COR-L47 (cell line): ENCODE data around the gene RGS10.

Experiments used
- DNase-seq: peaks from one replicate; lab custom pipeline; 2025; lab: John Stamatoyannopoulos, UW

RGS10 gene

DNA sequence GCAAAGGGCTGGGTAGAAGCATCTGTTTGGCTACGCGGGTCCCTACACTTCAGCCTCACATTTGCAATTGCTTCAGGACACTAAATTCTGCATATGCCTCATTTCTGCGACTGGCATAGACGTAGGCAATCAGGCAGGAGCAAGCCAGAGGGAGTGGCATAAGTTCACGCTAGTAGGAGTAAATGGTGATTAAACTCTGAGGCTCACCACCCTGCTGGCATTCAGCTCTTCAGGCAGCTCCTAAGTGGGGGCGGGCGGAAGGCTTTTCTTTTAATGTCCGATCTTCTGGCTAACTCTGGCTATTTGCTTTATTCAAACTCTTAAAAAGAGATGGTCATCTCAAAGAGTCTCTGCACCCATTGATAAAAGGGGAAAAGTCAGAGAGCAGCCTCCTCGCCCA lies 45.3 kb downstream of the RGS10 start:
- DNase-seq, result no peak

DNA sequence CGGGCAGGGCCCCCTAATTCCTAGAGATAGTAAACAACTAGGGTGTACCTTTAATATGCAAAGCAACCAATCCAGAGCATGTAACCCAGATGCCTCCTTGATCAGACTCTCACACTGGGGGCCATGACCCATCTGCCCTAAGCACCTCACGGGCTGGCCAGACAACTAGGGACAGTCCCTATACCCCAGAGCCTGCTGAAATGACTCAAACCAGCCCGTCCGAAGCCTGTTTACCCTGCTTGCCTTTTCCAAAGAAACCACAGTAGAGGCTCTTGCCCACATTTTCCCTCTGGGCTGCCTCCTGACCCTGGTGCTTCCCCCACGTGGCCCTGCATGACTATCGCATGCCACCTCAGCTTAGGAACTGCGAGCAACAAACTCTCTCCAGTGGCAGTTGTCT lies 46.2 kb downstream of the RGS10 start:
- no peak for DNase-seq

DNA sequence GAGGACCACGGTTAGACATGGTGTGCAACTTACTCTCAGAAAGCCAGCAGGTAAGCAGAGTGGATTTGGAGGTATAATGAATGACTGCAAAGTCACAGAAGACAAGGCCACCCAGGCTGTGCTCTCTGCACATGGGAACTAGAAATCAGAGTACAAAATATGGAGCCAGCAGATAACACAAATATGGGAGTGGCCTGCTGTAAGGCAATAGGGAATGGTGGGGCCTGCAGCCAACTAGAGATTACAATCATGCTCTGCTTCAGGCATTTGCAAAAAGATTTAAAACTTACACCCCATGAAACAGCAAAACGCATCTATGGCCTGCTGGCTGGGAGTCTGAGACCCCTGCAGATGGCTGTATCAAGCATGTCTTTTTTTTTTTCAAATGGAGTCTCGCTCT lies 47.0 kb downstream of the RGS10 start:
- DNase-seq, result no peak

DNA sequence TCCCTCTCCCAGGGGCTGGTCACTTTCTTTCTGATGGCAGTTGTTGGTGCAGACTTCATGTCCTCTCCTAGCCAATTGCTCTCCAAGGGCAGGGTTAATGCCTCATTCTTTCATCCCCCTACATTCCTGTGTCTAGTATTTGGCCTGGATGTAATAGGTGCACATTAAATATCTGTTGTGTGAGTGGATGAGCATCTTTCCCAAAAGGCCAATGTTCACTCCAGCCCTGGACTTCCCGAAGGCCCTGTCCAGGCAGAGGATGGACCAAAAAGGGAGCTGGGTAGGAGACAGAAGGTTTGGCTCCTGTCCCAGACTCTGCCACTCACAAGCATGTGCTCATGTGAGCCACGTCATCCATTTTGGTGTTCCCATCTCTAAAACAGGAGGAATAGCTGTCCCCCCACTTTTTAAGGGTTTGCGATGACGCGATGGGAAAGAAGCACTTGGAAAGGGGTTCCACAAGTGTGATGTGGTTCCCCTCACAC lies 47.5 kb downstream of the RGS10 start:
- DNase-seq, result no peak

DNA sequence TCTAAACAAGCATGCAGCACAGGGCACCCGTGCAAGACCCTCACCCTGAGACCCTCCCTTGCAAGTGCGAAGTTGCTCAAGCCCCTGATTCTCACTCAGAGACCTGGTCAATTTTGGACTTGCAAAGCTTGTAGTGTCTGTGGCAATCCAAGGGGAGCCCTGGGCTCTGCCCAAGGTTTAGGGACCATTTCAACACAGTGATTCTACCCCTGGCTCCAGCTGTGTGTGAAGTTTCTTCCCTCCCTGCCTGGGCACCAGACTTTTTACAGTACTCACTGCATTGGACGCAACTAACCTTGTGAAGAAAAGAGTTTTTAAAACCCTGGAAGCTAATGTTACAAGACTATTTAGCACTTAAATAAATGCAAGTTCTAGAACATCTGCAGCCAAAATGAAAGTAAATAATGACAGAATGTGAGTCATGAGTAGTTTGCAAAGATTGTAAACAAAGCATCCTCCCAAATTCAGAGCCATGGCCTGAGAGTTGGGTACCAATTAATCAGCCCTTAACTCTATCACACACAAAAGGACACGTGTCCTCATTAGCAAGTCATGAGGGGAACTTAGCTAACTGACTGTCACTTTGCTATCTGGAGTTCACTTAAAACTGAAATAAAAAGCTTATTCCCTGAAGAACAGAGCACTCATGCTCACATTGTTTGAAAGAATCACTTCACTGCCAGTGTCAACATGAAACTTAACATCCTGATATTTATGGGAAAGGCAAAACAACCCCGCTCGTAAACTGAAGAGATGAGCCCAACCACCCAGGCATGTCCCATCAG lies 48.1 kb downstream of the RGS10 start:
- no peak for DNase-seq

DNA sequence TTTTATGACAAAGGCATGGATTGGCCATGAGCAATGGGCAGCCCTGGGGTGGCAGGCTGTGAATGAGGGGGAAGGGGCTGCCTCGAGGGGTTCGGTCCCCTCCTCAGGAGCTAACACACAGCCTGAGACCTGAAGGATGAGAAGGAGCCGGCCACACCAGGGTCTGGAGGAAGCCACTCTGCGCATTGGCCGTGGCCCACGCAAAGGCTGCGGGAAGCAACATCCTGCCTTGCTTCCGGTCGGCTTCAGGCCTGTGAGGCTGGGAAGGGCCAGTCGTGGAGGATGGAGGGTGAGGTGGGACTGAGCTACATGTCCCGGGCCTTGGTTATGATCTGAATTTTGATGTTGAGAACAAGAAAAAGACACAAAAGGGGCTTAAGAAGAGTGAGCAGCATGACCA lies 49.4 kb downstream of the RGS10 start:
- no peak for DNase-seq

DNA sequence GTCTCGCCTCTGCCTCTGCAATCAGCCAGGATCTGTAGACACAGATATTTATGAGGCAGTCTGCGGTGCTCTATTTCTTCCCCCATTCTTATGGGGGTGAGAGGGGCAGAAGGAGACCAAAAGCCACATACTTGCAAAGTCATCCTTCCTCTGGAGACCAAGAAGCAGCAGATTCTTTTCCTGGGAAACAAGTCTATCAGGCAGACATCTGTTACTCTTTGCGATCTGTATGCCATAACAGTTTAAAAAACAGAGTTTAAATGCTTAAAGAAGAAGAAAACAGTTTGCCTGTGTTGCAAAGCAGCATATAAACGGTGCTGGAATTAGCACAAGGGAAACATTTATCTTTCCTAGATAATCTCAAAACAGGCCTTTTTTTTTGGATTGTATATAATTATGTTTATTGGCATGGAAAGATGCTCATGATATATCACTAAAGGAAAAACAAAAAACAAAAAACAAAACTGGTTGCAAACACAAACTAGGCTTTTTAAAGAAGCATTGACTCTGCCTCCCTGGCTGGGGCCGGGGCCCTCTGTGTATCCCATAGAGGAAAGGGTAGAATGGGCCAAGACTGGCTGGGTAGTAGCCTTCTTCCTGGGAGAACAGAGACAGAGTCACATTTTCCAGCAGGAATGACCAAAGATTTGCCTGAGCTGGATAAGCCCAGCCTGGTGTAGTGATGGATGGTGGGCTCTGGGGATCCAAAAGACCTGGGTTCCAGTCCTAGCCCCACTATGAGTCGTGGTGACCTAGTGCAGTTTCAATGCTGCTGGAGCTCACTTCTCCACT lies 50.4 kb downstream of the RGS10 start:
- no peak for DNase-seq

DNA sequence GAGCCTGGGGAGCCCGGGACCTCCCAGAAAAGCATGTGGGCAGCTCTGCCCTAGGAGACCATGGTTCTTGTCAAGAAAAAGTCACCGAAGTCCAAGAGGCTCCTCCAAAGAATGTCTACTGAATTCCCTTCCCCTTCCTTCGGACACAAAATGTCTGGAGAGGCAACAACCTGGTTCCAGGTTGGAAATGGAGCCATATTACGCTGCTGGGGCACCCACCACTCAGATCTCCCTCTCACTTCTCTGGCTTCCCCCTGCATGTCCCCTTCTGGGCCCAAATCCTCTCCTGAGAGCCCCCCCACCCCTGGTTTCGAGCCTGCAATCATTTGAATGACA lies 52.6 kb downstream of the RGS10 start:
- DNase-seq, result no peak

DNA sequence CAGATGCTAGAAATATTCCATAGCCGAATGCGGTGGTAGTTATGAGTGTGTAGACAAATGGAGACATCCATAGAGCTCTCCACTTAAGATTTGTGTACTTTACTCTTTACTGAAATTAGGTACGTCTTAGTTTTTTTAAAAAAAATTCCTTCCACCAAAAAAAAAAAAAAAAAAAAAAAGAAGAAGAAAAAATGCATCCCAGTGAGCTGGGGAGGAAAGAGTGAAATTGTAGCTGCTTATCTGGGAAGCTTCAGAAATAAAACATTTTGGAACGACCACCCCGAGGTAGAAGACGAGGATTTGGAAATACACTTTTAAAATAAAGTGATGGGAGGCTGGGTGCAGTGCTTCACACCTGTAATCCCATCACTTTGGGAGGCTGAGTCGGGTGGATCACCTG lies 53.8 kb downstream of the RGS10 start:
- no peak for DNase-seq

DNA sequence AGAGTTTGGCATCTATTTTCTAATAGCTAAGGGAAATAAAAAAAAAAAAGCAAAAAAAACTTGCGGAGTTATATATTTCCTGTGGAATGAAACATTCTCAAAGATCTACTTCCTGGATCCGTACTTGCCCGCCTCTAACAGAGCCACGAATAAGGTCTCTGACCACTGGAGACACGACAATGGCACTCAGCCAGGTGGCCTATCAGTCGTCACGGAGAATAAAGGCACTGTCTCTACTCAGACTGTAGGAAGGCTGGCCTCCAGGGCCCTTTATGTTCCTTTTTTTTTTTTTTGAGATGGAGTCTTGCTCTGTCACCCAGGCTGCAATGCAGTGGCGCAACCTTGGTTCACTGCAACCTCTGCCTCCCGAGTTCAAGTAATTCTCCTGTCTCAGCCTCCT lies 58.7 kb downstream of the RGS10 start:
- DNase-seq, result no peak

DNA sequence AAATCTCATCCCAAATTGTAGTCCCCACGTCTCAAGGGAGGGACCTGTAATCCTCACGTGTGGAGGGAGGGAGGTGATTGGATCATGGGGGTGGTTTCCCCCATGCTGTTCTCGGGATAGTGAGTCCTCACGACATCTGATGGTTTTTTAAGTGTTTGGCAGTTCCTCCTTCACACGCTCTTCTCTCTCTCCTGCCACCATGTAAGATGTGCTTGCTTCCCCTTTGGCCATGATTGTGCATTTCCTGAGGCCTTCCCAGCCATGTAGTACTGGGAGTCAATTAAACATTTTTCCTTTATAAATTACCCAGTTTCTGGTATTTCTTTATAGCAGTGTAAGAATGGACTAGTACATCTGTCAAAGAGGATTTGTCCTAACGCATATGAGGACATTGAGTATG lies 59.5 kb downstream of the RGS10 start:
- no peak for DNase-seq

DNA sequence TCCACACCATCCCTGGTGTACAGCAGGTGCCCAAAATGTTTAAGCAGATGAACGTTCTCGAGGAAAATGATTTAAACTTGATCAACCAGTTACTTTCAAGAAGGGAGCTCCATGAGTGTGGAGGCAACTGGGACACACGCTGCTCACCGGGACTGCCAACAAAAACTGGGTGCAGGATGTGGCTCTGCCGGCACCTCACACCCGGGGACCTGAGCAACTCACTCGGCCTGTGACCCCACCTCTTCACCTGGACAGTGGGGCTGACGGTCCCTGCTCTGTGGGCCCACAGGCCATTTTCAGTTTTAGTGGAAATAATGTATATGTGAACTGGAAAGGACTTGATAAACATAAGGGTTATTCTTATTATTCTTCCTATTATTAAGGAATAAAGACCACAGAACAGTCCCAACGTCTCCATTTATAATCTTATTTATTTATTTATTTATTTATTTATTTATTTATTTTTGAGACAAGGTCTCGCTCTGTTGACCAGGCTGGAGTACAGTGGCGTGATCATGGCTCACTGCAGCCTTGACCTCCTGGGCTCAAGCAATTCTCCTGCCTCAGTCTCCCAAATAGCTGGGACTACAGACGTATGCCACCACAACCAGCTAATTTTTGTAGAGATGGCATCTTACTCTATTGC lies 60.6 kb downstream of the RGS10 start:
- DNase-seq, result no peak

DNA sequence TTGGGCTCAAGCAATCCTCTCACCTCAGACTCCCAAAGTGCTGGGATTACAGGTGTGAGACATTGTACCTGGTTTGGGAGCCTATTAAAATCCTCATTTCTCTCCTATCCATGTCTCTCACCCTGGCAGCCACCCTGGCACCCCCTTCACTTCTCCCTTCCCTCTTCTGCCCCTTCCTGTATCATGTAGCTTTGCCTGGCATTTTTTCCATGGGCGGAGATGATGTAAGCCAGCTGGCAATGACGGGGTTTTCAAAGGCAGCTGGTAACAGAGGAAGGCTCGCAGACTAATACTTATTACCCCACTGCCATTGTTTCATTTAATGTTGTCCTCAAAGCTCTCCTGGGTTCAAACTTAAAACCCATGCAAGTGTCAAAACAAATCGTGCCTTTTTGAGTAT lies 61.9 kb downstream of the RGS10 start:
- no peak for DNase-seq

DNA sequence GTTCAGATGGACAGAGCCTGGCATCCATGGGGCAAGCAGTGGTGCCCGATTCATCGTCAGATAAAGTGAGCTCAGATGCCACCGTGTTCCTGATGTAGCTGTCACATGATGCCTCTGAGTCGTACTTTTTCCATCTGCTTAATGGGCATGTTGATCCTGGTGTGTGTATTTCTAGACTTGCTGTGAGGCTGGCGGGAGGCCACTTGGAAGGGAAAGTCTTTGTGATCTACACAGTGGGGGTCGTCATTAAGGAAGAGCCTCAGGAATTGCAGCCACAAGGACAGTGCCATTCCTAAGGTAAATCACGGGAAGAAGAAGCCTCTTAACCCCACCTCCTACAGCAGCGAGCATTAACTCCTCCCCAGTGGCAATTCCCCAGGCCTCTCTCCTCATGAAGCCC lies 63.0 kb downstream of the RGS10 start:
- no peak for DNase-seq

DNA sequence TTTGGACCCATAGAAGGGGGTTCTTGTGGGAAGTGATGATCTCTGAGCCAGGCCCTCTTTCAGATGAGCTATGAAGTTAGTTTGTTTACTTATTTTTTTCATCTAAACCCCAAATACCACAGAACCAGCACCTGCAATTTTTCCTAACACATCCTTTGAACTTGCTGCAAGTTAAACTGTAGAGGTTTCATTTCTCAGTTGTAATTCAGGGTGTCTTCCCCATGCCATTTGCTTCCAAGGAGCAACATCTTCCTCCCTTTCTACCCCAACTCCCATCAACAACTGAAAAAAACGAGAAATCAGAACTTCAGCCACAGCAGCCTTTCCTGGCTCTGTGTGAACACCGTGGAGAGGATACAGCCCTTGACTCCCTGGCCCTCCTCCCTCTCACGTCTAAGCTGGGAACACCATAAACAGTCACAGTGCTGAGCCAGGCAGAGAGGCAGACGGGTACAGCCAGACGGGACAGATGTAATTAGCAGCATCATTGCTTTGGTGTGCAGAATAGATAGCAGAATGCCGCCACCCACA lies 63.6 kb downstream of the RGS10 start:
- DNase-seq, result no peak

DNA sequence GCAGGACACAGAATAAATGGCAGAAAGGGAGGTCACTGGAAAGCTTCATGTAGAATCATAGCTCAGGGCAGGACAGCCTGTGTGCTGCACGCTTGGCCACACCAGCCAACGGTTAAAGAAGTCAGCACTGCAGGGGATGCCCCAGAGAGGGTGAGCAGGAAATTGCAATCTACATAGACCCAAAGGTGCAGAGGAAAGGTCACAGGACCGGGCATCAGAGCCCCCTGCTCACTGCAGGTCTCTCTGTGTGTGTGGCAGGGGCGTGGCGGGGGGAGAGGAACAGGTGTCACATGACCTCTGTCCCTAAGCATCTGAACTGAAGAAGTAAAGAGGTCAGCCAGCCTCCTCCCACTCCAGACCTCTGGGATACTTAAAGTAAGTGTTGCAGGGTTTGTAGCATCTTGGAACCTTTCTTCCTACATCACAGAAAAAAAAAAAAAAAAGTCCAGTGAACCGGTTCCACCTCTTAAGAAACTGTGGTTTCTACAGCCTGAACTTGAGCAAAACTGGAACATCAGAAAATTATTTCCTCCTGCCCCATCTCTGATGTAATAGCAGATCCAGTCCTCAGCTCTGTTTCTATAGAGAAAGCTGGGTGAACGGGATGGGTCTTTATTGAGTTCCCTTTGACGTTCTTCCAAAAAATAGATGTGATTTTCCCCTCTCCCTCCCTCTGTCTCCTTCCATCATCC lies 64.3 kb downstream of the RGS10 start:
- no peak for DNase-seq

DNA sequence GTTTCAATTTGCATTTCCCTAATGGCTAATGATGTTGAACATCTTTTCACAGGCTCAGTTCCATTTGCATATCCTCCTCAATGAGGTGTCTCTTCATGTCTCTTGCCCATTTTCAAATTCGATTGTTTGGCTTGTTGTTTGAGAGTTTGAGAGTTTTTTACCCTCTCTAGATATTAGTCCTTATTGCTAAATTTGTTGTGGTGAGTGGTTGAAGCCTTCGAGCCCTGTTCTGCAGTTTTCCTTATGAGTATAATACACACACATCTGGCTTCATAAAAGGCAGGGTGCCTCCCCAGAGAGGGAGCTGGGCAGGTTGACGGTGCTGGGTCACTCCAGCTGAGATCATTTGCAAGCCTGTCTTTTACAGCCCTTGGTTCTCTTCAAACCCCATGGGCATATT lies 65.1 kb downstream of the RGS10 start:
- DNase-seq, result no peak

DNA sequence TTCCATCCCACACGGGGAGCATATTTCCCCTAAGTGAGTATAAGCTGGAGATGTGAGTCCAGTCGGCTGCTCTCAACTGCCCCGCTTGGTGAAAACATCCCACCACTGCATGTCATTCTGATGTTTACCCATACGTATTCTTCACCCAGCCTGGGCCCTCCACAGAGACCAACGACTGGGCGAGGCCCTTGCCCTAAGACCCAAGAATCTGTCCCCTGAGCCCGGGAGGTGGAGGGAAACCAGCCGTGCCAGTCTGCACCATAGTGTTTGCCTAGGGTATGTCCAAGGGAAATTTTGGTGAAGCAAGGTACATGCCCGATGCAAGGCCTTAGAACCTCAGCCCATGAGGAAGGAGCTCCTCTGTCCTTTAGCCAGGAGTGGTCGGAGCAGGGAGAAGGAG lies 67.9 kb downstream of the RGS10 start:
- DNase-seq, result no peak

DNA sequence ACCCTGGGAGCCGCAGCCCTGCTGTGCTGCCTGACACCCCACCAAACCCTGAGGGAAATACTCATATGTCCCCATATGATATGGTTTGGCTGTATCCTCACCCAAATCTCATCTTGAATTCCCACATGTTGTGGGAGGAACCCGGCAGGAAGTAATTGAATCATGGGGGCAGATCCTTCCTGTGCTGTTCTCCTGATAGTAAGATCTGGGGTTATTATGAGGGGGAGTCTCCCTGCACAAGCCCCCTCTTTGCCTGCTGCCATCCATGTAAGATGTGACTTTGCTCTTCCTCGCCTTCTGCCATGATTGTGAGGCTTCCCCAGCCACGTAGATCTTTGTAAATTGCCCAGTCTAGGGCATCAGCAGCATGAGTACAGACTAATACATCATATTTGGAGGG lies 68.7 kb downstream of the RGS10 start:
- no peak for DNase-seq

DNA sequence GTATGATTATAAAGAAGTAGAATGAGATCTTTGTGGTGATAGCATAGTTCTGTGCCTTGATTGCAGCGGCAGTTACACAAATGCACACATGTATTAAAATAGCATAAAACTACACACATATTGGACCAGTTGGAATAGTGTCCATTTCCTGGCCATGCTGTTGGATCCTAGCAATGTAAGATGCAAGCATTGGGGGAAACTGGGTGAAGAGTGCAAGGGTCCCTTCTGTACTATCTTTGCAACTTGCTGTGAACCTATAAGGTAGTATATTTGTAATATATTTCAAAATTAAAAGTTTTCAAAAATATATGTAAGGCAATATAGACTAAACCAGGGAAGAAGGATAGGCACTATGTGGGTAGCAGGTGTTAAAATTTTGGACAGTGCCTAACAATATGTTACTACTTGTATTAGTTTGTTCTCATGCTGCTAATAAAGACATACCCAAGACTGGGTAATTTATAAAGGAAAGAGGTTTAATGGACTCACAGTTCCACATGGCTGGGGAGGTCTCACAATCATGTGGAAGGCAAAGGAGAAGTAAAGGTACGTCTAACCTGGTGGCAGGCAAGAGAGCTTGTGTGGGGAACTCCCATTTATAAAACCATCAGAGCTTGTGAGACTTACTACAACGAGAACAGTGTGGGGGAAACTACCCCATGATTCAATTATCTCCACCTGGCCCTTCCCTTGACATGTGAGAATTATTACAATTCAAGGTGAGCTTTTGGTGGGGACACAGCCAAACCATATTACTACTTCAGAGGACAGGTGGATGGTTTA lies 71.4 kb downstream of the RGS10 start:
- no peak for DNase-seq

DNA sequence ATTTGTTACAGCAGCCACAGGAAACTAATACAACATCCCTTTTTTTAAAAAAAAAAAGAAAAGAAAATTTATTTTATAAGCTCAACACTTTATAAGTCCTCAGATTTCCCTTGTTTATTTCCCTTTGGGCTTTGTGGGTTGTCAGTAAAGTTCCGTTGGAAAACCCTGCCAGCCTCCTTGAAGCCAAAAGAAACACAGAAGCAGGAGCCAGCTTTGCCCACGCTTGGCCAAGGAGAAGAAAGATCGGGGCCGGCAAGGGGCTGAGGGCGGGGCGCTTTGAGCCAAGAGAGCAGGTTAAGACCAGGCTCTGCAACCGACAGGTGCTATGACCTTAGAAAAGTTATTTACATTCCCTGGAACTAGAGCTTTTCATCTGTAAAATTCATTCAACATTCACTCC lies 72.7 kb downstream of the RGS10 start:
- DNase-seq, result no peak

DNA sequence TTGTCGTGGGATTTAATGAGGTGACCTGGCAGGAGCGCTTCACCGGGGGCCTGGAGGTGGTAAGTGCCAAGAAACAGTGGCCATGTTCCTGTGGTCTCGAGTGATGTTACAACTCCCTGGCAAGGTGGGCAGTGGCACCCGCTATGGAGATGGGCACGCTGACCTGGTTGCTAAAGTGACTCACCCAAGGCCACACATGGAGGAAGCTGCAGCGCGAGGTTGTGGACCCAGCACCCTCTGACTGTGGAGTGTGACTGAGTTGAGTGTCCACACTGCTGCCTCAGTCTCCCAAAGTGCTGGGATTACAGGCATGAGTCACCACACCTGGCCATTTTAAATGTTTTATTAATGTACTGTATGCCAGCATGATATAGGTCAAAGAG lies 73.2 kb downstream of the RGS10 start:
- no peak for DNase-seq
